ENCODE measurements around the gene PSORS1C1. TPM values are rescaled to one million over a fixed set of nuclear protein-coding genes. Genes with fewer than 3 reads are reported as not detected.

Gene PSORS1C1
- polyA plus RNA-seq, 2 donors, result 1.00 to 4.3 TPM

DNA sequence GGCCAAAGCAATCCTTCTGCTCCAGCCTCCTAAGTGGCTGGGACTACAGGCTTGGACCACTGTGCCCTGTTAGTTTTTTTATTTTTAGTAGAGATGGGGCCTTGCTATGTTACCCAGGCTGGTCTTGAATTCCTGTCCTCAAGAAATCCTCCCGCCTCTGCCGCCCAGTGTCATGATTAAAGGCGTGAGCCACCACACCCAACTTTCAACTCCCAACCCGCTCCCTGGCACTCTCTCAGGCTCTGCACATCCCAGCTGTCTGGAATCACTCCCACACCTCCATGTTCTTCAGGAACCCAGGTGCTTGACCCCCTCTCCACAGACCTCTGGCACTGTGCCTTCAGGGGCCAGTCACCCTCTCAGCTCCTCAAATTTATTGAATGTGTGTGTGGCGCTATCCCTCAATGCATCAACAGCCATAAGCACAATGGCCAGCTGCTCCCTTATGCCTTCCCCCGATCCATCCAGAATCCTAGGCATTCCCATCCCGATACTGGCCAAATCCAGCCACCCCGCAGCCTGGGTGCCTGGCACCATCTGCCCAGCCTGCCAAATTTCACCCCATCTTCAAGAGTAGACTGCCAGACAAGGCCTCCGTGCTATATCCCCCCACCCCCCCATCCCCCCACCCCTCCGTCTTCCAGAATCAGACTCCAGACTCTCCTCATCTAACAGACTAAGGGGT, 56.5 kb downstream of the PSORS1C1 start:
- Histone ChIP-seq H3K9me3 (ENCODE audit: control insufficient read depth in 2 of 2, insufficient read depth in 1 of 2, low read depth in 1 of 2, low read length in 1 of 2) (no peaks in the 10 kb centered on the region), H3K4me1 (ENCODE audit: control insufficient read depth in 2 of 2, insufficient read depth in 2 of 2, low read length in 1 of 2) (peaks cover 0 to 2% of the 10 kb centered on the region in 2 donors), H3K27ac (ENCODE audit: low read depth in 2 of 2, low read length in 1 of 2) (no peak overlapping the region), H3K36me3 (ENCODE audit: control insufficient read depth in 2 of 2, insufficient read depth in 2 of 2, low read length in 1 of 2) (peaks cover 0 to 5% of the 10 kb centered on the region in 2 donors), H3K27me3 (ENCODE audit: control insufficient read depth in 1 of 2, insufficient read depth in 2 of 2, low read length in 2 of 2) (no peaks in the 10 kb centered on the region), H3K4me3 (ENCODE audit: low read depth in 1 of 2, low read length in 2 of 2) (no peak overlapping the region)
- WGBS, 2 donors, result 82 to 86% methylated on average over 10 of the region's 10 CpGs

DNA sequence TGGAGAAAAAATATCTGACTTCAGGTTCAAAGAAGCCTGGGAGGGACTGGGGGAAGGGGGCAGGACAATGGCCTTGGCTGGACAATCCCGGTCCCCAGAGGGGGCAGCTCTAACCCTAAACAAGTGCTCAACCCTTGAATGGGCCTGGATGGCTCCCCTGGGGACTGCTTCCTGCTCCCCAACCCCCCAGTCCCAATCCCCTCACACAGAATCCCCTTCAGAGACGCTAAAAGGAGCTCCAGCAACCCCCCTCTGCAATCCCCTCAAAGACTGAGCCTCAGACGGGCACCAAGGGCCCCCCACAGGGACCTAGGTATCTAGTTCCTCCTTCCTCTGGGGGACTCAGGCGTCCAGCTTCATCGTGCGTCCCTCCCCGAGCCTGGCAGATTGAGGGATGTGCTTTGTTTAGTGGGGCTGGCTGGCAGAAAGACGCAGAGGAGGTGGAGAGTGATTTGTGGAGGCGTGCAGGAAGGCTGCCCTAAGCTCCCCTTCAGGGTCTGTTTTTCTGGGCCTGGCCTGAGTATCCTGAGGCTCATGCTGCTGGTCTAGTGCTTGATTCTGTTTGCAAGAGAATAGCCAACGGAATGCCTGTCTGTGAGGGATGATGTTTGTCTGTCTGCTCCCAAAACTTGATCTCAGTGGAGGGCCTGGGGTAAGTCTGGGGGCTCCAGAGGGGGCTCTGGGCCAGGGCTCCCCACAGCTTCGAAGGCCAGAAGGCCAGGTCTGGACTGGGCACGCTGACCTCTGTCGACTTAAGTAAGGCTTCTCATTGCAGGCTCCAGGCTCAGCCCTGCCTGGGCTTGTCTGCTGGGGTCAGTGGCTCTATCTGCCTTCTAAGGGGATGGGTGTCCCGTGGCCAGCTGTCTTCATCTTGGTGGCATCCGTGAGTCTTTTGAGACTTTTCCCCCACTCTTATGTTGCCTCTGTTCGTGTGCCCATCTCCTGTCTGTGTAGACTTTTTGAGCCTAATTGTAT, 57.6 kb downstream of the PSORS1C1 start:
- Histone ChIP-seq H3K9me3 (ENCODE audit: control insufficient read depth in 2 of 2, insufficient read depth in 1 of 2, low read depth in 1 of 2, low read length in 1 of 2) (no peaks in the 10 kb centered on the region), H3K36me3 (ENCODE audit: control insufficient read depth in 2 of 2, insufficient read depth in 2 of 2, low read length in 1 of 2) (peaks cover 0 to 5% of the 10 kb centered on the region in 2 donors), H3K4me3 (ENCODE audit: low read depth in 1 of 2, low read length in 2 of 2) (no peak overlapping the region), H3K27me3 (ENCODE audit: control insufficient read depth in 1 of 2, insufficient read depth in 2 of 2, low read length in 2 of 2) (no peaks in the 10 kb centered on the region), H3K27ac (ENCODE audit: low read depth in 2 of 2, low read length in 1 of 2) (no peak overlapping the region), H3K4me1 (ENCODE audit: control insufficient read depth in 2 of 2, insufficient read depth in 2 of 2, low read length in 1 of 2) (peaks cover 0 to 2% of the 10 kb centered on the region in 2 donors)
- WGBS, 2 donors, result 72 to 76% methylated on average over 16 of the region's 16 CpGs

DNA sequence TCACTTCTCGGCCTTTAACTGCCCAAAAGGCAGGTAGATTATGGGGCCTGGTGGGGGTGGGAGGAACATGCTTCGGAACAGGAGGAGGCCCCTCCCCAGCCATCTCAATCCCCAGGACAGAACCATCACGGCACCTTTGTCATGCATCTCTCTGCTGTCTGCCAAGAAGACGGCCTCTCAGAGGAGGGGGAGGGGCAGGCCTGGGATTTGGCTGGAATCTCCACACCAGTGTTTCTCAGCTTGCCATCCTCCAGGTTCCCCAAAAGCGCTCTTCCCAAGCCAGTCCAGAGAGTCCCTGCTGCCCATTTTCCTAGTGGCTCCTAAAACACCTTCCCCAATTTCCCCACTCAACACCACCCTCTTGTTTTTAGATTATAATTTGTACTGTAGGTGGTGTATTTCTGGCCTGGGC, 58.4 kb downstream of the PSORS1C1 start:
- peaks cover 0 to 2% of the 10 kb centered on the region in 2 donors for H3K4me1 ChIP-seq (ENCODE audit: control insufficient read depth in 2 of 2, insufficient read depth in 2 of 2, low read length in 1 of 2)
- no peaks in the 10 kb centered on the region for H3K27me3 ChIP-seq (ENCODE audit: control insufficient read depth in 1 of 2, insufficient read depth in 2 of 2, low read length in 2 of 2)
- peaks cover 0 to 5% of the 10 kb centered on the region in 2 donors for H3K36me3 ChIP-seq (ENCODE audit: control insufficient read depth in 2 of 2, insufficient read depth in 2 of 2, low read length in 1 of 2)
- H3K9me3 ChIP-seq (ENCODE audit: control insufficient read depth in 2 of 2, insufficient read depth in 1 of 2, low read depth in 1 of 2, low read length in 1 of 2), result no peaks in the 10 kb centered on the region
- no peak overlapping the region for H3K27ac ChIP-seq (ENCODE audit: low read depth in 2 of 2, low read length in 1 of 2)
- no peak overlapping the region for H3K4me3 ChIP-seq (ENCODE audit: low read depth in 1 of 2, low read length in 2 of 2)
- 65 to 78% methylated on average over 5 of the region's 5 CpGs for WGBS, 2 donors

DNA sequence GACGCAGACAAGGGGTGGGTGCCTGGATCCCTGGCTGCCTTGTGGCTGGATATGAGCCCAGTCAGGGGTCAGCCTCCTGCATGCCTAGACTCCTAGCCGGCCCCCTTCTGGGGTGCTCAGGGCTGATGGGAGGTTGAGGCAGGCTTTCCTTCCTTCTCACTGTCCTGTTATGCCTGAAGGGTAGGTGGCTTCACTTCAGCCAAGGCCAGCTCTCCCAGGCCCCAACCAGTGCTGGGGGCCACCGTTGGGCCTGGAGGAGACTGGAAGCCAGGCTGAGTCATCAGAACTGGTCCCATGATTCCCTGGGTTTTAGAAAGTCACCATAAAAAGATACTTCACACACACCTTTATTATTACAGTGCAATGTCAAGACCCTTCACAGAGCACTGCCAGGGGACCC, 58.8 kb downstream of the PSORS1C1 start:
- no peaks in the 10 kb centered on the region for H3K27me3 ChIP-seq (ENCODE audit: control insufficient read depth in 1 of 2, insufficient read depth in 2 of 2, low read length in 2 of 2)
- H3K27ac ChIP-seq (ENCODE audit: low read depth in 2 of 2, low read length in 1 of 2), result no peak overlapping the region
- peaks cover 0 to 2% of the 10 kb centered on the region in 2 donors for H3K4me1 ChIP-seq (ENCODE audit: control insufficient read depth in 2 of 2, insufficient read depth in 2 of 2, low read length in 1 of 2)
- WGBS, 2 donors, result 66 to 68% methylated on average over 3 of the region's 3 CpGs
- peaks cover 0 to 5% of the 10 kb centered on the region in 2 donors for H3K36me3 ChIP-seq (ENCODE audit: control insufficient read depth in 2 of 2, insufficient read depth in 2 of 2, low read length in 1 of 2)
- no peaks in the 10 kb centered on the region for H3K9me3 ChIP-seq (ENCODE audit: control insufficient read depth in 2 of 2, insufficient read depth in 1 of 2, low read depth in 1 of 2, low read length in 1 of 2)
- no peak overlapping the region for H3K4me3 ChIP-seq (ENCODE audit: low read depth in 1 of 2, low read length in 2 of 2)

DNA sequence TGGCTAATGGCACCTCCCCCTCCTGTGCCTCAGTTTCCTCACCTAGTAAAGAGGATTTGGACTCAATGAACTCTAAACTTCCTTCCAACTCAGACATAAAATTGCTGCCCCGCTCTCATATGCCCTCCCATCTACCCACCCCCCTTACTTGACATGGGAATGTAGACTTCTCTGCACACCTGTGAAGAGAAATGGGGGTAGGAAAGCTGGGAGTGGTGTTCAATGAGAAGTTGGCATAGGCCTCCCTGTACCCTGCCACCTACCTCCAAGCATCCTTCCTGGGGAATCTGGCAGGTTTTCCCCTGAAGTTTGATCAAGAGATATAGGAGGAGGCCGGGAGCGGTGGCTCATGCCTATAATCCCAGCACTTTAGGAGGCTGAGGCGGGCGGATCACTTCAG, 59.8 kb downstream of the PSORS1C1 start:
- Histone ChIP-seq H3K4me1 (ENCODE audit: control insufficient read depth in 2 of 2, insufficient read depth in 2 of 2, low read length in 1 of 2) (peaks cover 0 to 5% of the 10 kb centered on the region in 2 donors), H3K27ac (ENCODE audit: low read depth in 2 of 2, low read length in 1 of 2) (no peak overlapping the region), H3K36me3 (ENCODE audit: control insufficient read depth in 2 of 2, insufficient read depth in 2 of 2, low read length in 1 of 2) (peaks cover 0 to 5% of the 10 kb centered on the region in 2 donors), H3K27me3 (ENCODE audit: control insufficient read depth in 1 of 2, insufficient read depth in 2 of 2, low read length in 2 of 2) (no peaks in the 10 kb centered on the region), H3K9me3 (ENCODE audit: control insufficient read depth in 2 of 2, insufficient read depth in 1 of 2, low read depth in 1 of 2, low read length in 1 of 2) (no peaks in the 10 kb centered on the region), H3K4me3 (ENCODE audit: low read depth in 1 of 2, low read length in 2 of 2) (no peak overlapping the region)
- 77 to 87% methylated on average over 4 to 5 of the region's 5 CpGs for WGBS, 2 donors

DNA sequence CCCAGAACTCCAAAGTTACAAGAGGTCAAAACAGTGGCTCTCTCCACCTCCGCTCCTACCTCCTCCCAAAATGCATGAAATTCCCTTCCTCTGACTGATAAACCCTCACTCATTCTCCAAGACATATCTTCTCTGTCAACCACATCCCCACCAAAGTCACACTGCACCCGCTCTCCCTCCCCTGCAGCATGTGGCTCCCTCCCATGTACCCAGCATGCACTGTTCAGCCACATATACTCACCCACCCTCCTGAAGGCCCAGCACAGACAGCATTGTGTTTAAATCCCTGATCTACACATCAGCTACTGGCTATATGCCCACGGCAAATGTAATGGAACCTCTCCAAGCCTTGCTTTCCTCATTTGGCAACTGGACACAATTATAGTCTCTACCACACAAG, 61.4 kb downstream of the PSORS1C1 start:
- Histone ChIP-seq H3K36me3 (ENCODE audit: control insufficient read depth in 2 of 2, insufficient read depth in 2 of 2, low read length in 1 of 2) (peaks cover 0 to 5% of the 10 kb centered on the region in 2 donors), H3K27ac (ENCODE audit: low read depth in 2 of 2, low read length in 1 of 2) (no peak overlapping the region), H3K27me3 (ENCODE audit: control insufficient read depth in 1 of 2, insufficient read depth in 2 of 2, low read length in 2 of 2) (no peaks in the 10 kb centered on the region), H3K9me3 (ENCODE audit: control insufficient read depth in 2 of 2, insufficient read depth in 1 of 2, low read depth in 1 of 2, low read length in 1 of 2) (no peaks in the 10 kb centered on the region), H3K4me1 (ENCODE audit: control insufficient read depth in 2 of 2, insufficient read depth in 2 of 2, low read length in 1 of 2) (peaks cover 0 to 5% of the 10 kb centered on the region in 2 donors), H3K4me3 (ENCODE audit: low read depth in 1 of 2, low read length in 2 of 2) (no peak overlapping the region)
- WGBS, 2 donors, result 60 to 61% methylated on average over 3 of the region's 3 CpGs

DNA sequence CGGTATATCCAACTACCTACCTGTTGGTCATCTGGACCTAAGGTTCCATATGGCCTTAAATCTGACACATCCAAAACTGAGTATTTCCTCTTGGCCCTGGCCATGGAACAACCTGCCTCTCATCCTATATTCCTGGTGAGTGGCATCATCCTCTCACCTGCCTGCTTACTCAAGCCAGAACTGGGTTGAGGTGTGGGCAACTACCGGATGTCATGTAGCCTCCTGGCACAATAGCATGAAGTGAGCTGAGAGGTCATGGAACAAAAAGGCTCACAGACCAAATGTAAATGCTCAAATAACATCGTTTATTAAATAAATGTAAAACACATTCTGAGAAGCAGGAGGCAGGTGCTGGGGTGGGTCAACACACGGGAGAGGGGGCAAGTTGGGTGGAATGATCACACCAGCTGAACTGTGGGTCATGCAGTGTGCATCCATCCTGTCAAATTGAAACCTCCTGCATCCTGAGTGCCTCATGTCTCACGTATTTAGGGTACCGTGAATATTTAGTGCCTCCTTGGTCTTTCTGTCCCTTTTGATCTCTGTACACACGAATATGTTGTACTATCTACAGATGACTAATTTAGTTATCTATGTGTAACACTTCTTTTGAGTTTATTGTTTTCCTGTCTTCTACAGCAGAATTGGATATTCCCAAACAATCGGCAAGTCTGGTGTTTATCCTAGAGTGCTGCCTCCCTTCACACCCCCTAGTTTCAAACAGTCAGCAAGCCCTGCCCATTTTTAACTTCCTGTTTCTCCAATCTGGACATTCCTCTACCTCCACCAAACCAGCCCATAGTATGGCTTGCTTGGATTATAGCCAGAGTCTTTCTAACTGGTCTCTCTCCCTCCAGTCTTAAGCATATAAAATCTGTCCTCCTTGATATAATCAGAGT, 63.8 kb downstream of the PSORS1C1 start:
- Histone ChIP-seq H3K27me3 (ENCODE audit: control insufficient read depth in 1 of 2, insufficient read depth in 2 of 2, low read length in 2 of 2) (no peaks in the 10 kb centered on the region), H3K27ac (ENCODE audit: low read depth in 2 of 2, low read length in 1 of 2) (no peak overlapping the region), H3K36me3 (ENCODE audit: control insufficient read depth in 2 of 2, insufficient read depth in 2 of 2, low read length in 1 of 2) (peaks cover 0 to 5% of the 10 kb centered on the region in 2 donors), H3K4me3 (ENCODE audit: low read depth in 1 of 2, low read length in 2 of 2) (no peak overlapping the region), H3K4me1 (ENCODE audit: control insufficient read depth in 2 of 2, insufficient read depth in 2 of 2, low read length in 1 of 2) (peaks cover 0 to 5% of the 10 kb centered on the region in 2 donors), H3K9me3 (ENCODE audit: control insufficient read depth in 2 of 2, insufficient read depth in 1 of 2, low read depth in 1 of 2, low read length in 1 of 2) (no peaks in the 10 kb centered on the region)
- 55 to 67% methylated on average over 8 of the region's 8 CpGs for WGBS, 2 donors

DNA sequence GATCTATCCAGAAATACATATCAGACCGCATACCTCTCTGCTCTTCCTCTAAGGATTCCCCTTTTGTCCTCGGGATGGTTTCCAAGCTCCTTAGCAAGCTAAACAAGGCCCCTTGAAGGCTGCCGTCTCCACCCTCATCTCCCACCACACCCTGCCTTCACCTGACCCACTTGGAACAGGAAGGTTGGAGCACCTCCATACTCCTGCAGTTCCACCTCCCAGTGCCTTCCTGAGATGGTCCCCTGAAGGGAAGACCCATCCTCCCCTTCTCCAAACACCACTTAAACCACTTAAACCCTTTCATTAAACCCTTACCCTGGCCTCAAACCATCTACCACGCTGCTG, 64.4 kb downstream of the PSORS1C1 start:
- no peaks in the 10 kb centered on the region for H3K27me3 ChIP-seq (ENCODE audit: control insufficient read depth in 1 of 2, insufficient read depth in 2 of 2, low read length in 2 of 2)
- peaks cover 0 to 5% of the 10 kb centered on the region in 2 donors for H3K36me3 ChIP-seq (ENCODE audit: control insufficient read depth in 2 of 2, insufficient read depth in 2 of 2, low read length in 1 of 2)
- peaks cover 0 to 5% of the 10 kb centered on the region in 2 donors for H3K4me1 ChIP-seq (ENCODE audit: control insufficient read depth in 2 of 2, insufficient read depth in 2 of 2, low read length in 1 of 2)
- H3K9me3 ChIP-seq (ENCODE audit: control insufficient read depth in 2 of 2, insufficient read depth in 1 of 2, low read depth in 1 of 2, low read length in 1 of 2), result no peaks in the 10 kb centered on the region
- H3K27ac ChIP-seq (ENCODE audit: low read depth in 2 of 2, low read length in 1 of 2), result no peak overlapping the region
- no peak overlapping the region for H3K4me3 ChIP-seq (ENCODE audit: low read depth in 1 of 2, low read length in 2 of 2)
- WGBS, 2 donors, result 58 to 73% methylated on average over 4 of the region's 4 CpGs

DNA sequence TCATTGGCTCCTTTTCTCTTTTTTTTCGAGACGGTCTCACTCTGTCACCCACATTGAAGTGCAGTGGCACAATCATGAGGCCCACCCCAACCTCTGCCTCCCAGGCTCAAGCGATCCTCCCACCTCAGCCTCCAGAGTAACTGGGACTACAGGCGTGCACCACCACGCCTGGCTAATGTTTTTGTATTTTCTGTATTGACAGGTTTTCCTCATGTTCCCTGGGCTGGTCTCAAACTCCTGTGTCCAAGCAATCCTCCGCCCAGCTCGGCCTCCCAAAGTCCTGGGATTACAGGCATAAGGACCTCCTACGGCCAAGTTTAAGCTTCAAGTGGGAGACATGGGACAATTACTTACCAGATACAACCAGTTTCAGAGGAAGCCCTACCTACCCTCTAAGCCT, 65.3 kb downstream of the PSORS1C1 start:
- Histone ChIP-seq H3K4me1 (ENCODE audit: control insufficient read depth in 2 of 2, insufficient read depth in 2 of 2, low read length in 1 of 2) (peaks cover 0 to 5% of the 10 kb centered on the region in 2 donors), H3K4me3 (ENCODE audit: low read depth in 1 of 2, low read length in 2 of 2) (no peak overlapping the region), H3K9me3 (ENCODE audit: control insufficient read depth in 2 of 2, insufficient read depth in 1 of 2, low read depth in 1 of 2, low read length in 1 of 2) (no peaks in the 10 kb centered on the region), H3K27me3 (ENCODE audit: control insufficient read depth in 1 of 2, insufficient read depth in 2 of 2, low read length in 2 of 2) (no peaks in the 10 kb centered on the region), H3K36me3 (ENCODE audit: control insufficient read depth in 2 of 2, insufficient read depth in 2 of 2, low read length in 1 of 2) (peaks cover 0 to 1% of the 10 kb centered on the region in 2 donors), H3K27ac (ENCODE audit: low read depth in 2 of 2, low read length in 1 of 2) (no peak overlapping the region)
- WGBS, 2 donors, result 95 to 97% methylated on average over 8 of the region's 8 CpGs

Data from esophagus (tissue), 2 donors.